Measurements from ENCODE around the gene ING3.
"Not testable (repeated sequence)": the region's sequence is repeated elsewhere in the genome, so short reads cannot be mapped to it uniquely, and the experiment has no call there.

The ING3 gene

DNA sequence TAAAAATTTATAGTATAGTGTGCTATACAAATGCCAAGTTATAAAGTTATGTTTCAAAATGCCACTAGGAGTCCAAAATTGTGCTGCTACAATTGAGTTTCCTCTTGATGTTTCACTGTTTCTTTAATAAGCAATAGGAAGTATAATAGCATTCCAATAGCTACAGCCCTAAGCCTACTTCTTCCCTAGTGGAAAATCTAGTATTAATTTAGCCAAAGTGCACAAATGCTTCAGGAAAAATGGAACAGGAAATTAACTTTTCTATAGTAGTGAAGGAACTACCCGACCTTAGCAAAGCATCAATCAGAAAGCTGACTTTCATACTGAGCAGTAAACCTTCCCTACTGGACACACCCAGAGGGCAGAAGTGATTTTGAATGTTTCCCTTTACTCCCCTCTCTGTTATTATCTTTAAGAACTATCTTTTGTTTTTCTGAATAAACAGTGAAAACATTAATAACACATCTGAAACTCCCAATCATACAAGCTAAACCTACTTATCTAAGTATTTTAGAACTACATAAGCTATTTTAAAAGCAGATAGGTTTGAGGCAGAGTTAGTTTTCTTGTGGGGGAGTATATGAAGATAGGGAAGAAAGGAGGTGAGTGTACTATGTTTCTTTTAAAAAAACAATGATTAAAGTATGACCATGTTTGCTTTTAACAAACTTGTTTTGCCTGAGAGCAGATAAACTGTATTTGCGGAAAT, 51.6 kb downstream of the ING3 start:
- DNase-seq (ENCODE audit: low read depth in 2 of 2) = no peak

- DNase-seq (ENCODE audit: low read depth in 2 of 2) = no peak
Observed at GRCh38 chr7:121002757-121003200, 52.2 kb downstream of the ING3 start.

- DNase-seq (ENCODE audit: low read depth in 2 of 2) = no peak
Observed at GRCh38 chr7:121003986-121004685, 53.6 kb downstream of the ING3 start.

GRCh38 chr7:121005058-121005457, 54.5 kb downstream of the ING3 start:
- DNase-seq (ENCODE audit: low read depth in 2 of 2) = not testable (repeated sequence)

DNA sequence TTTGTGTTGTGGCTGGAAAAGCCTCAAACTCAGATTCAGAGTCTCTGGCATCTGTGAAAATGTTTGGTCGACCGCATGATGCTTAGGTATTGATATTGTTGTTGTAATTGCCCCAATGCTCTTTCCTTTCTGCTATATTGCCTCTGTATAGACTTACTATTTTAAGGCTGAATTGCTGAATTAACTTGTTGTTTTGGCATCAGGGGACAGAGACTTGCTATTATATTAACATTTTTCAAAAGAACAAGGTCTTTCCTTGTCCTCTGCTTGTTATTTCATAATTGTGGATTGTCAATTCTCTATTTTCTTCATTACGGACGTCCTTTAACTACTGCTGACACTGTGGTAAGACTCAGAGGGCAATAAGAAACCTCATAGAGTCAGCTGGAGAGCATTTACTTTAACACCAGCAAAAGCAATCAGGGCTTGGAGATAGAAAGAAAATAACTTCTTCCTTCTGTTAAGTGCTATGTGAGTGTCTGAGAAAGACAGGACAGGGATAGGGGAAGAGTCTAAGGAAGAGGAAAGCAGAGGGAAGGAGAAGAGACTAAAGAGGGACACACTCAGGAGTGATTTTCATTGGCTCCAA, 55.5 kb downstream of the ING3 start:
- DNase-seq (ENCODE audit: low read depth in 2 of 2) = no peak

DNA sequence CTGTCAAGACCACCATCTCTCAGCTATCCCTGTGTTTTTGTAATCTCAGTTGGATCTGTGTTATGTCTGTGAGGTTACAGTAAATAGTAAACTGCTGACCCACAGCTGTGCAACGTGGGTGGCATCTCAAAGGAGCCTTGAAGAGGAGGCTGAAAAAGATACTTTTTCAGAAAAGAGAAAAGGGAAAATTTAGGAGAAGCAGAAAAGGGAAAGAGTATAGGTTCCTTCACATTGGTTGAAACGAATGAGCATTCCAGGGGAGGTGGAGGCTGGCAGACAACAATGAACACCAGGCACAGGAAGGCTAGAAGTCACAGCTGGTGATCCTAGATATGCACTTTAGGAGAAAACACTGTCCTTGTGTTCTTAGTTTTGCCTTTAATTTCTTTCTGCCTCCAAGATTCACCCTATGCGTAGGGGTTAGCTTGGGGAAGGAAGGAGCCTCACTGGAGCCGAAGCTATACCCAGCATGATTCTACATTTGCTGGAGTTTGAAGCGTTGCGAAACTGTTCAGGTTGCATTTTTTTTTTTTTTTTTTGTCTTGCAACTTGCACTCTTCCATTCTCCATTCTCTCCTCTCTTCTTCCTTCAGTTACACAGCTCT, 56.2 kb downstream of the ING3 start:
- no peak for DNase-seq (ENCODE audit: low read depth in 2 of 2)

GRCh38 chr7:121008816-121009215, 58.2 kb downstream of the ING3 start:
- DNase-seq (ENCODE audit: low read depth in 2 of 2) = no peak

GRCh38 chr7:121011401-121011800, 60.8 kb downstream of the ING3 start:
- no peak for DNase-seq (ENCODE audit: low read depth in 2 of 2)

DNA sequence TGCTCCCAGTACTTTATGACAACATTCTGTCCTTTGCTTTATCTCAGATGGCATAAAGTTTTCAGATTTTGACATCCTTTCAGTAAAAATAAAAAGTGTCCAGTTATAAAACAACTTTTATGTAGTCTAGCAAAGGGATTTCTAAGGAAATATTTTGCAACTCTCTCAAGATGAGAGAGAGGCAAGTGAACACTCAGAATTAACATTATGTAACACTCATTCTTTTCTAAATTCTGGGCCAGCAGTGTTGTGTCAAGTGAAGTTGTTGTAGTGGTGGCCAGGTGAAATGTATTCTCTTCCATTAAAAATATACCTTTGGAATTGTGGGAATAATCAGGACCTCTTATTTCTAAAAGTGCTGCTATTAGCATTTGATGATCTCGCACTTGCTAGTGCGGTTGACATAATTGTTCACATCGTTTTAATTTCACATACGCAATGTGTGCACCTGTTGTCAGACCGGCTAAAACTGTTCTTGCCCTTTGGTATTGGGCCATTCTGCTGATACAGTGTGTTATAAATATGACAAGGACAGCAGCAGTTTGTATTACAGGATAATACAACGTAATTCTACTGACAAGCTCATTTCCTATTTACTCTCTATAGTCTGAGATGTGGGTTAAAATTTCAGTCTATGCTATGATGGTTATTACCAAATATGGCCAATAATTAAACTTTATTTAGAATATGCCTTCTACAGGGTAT, 61.7 kb downstream of the ING3 start:
- no peak for DNase-seq (ENCODE audit: low read depth in 2 of 2)

- DNase-seq (ENCODE audit: low read depth in 2 of 2) = no peak
Observed at GRCh38 chr7:121012919-121013318, 62.3 kb downstream of the ING3 start.

GRCh38 chr7:121015560-121015959, 65.0 kb downstream of the ING3 start:
- DNase-seq (ENCODE audit: low read depth in 2 of 2) = no peak

DNA sequence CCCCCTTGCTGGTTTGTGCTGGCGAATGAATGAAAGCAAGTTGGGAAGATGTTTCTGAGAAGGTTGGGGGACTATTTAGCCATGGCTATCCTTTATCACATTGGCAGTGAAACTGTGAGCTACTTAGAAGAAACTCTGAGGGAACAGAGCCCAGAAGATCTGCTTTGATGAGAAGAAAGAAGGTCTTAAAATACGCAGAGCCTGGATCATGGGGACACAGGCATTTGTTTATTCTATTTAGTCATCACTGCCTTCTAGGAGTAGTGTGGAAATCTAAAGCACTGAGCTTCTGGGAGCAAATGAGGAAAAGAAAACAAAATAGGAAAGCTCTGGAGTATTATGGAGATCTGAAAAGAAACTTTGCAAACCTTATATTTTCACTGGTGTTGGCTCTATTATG, 66.4 kb downstream of the ING3 start:
- no peak for DNase-seq (ENCODE audit: low read depth in 2 of 2)

DNA sequence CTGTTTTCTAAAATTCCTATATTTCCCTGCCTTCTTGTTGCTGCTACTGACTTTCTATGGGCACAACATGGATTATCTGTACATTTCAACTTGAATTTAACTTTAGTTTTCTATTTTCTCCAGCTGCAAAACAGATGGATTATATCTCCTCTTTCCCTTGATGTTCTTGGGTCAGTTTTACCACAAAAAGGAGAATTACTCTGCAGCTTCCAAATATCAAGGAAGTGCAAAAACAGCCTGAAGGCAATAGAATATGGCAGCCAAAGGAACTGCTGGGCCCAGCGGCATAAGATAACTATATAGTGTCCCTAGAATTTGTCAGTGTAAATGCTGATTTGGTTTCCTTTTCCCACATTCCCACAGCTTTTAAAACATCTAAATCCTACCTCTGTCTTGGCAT, 67.0 kb downstream of the ING3 start:
- no peak for DNase-seq (ENCODE audit: low read depth in 2 of 2)

- no peak for DNase-seq (ENCODE audit: low read depth in 2 of 2)
Observed at GRCh38 chr7:121019018-121019417, 68.4 kb downstream of the ING3 start.

DNA sequence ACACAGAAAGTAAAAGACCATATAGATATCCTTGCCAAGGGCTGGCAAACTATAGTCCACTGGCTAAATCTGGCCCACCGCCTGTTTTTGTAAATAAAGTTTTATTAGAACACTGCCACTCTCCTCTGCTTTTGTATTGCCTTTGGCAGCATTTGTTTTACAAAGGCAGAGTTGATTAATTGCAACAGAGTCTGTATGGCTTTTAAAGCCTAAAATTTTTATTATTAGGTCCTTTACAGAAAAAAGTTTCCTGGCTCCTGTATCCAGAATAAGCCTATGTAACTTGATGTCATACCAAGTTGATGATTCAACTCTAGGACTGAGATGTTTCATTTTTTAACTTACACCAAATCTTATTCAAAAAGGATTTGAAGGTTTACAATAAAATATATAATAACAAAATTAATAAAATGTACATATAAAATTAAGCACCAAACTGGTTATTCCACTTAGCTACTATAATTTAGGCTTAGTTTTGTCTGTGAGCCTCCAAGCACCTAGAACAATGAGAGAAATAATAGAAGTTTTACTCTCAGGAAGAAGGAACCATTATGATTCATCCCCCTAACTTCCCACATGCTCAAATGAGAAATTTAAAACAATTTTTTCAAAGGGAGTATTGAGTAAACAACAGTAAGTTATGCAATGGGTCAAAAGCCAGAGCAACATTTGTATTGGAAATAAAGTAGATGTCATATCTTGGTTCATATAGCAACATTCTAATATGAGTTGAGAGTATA, 69.8 kb downstream of the ING3 start:
- DNase-seq (ENCODE audit: low read depth in 2 of 2) = no peak

DNA sequence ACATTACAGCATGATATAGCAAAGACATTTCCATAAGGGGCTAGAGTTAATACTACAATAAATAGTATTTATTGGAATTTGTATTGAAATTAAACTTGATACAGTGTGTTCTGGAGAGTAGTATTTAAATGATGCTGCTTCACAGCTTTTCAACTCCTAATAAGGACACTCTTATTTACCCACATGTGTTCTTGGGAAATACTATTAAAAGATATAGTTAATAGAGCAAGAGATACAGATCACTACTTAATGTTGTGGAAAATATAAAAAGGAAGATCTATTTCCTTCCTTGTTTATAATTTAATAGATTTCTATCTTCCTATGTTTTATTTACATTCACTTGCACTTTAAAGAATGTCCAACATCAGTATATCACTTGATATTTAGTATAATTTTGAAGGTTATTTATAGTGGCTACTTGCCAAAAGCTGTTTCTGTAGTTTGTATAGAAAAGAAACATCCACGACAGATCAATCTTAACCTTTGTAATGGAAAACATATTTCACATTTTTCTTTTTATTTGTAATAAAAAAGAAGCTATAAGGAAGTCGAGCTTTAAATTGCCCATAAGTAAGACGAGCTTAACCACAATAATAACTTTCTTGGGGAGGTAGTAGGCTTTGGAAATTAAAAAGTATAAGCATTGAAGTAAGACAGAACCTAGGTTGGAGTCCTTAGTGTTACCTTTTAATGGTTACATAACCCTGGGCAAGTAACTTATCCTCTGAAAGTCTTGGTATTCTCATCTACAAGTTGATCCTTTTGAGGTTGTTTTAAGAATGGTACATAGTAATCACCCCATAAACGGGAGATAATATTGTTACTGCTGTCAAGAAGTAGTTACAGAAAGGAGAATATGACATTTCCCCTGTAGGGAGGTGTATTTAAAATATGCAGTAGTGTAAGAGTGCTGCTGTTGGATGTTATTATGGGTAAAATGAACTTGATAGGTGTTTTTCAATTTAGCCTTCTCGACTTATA, 70.7 kb downstream of the ING3 start:
- DNase-seq (ENCODE audit: low read depth in 2 of 2) = no peak

DNA sequence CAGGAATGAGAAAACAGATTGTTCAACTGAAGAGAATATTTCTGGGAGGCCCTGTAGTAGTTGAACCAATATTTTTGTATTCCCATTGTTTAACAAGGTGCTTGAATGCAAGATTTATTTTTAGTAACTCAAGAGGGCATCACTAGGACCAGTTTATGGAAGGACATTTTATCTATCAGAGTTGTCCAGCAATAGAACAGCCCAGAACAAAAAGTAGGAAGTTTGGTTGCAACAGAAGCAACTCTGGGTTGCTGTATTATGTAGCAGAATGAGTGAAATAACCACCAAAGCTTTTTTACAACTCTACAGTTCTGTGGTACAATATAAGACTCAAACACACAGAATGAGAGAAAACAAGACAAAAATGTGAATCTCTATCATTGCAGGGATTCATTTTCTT, 72.6 kb downstream of the ING3 start:
- no peak for DNase-seq (ENCODE audit: low read depth in 2 of 2)

DNA sequence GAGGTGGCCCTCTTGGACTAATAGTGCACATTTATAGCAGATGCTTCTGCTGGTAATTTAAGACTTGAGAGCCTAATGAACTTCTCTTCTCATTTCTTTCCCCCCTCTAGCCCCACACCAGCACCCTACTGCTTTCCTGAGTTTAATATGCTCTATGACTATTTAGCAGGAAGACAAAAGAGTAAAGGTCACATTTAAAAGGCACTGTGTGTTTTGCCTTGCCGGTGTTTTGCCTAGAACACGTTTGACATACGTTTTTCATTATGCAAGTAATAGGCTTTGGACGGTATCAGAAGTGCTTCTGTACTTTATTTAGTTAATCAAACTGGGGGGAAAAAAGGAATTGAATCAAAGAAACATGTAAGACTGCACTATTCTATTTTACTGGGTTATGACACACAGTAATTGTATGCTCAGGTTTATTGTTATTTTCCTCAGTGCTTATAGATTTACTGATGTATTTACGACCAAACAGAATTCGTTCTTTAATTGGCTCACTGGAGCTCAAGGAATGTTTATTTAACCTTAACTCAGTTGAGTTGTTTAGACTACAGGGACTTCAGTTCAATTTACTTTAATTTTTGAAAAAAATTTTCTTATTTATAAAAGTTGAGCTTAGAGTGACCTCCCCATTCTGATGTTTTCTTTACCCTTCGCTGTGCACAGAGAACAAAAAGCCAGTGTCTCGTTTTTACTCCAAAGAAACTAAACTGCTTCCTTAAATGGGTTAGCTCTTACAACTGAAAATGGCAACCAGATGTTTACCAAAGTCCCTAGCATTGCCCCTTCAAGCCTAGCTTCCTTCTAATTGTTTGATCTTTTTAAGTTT, 73.3 kb downstream of the ING3 start:
- DNase-seq (ENCODE audit: low read depth in 2 of 2) = no peak

- DNase-seq (ENCODE audit: low read depth in 2 of 2) = no peak
Observed at GRCh38 chr7:121024611-121025010, 74.0 kb downstream of the ING3 start.
